NCI-H2107 treated with DMSO at 0.1 percent for 48 hours (cell line): ENCODE measurements around the gene ADGRE1.

Source experiments
- DNase-seq: peaks from one replicate; lab custom pipeline; 2025; ENCODE audit not compliant: unreplicated experiment; lab: John Stamatoyannopoulos, UW

ADGRE1 gene

GRCh38 chr19:6873708-6874431, 13.5 kb upstream of the ADGRE1 start:
- DNase-seq = no peak

DNA sequence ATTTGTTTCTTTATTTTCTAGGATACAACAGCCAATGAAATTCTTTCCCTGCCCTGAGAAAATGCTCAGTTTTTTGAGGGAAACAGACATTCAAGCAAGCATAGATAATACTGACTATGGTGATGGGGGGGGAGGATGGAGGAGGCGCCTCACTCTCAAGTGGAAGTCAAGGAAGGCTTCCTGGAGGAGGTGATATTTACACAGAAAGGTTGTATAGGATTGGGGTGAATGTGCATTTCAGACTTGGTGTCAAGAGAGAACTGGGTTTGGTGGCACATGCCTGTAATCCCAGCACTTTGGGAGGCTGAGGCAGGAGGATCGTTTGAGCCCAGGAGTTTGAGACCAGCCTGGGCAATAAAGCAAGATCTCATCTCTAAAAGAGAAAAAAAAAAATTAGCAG, 12.2 kb upstream of the ADGRE1 start:
- no peak for DNase-seq

GRCh38 chr19:6876748-6877147, 10.6 kb upstream of the ADGRE1 start:
- DNase-seq = no peak

DNA sequence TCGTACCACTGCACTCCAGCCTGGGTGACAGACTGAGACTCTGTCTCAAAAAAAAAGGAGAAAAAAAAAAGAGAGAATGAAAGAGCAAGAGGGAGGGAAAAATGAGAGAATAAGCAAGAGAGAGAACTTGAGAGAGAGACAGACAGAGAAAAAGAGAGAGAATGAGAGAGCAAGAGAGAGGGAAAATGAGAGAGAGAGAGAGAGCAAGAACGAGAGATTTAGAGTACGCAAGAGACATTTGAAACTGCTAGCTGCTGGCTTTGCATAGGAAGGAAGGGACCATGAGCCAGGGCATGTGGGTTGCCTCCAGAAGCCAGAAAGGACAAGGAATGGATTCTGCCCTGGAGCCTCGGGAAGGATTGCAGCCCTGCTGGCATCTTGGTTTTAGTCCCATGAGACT, 9.6 kb upstream of the ADGRE1 start:
- no peak for DNase-seq

GRCh38 chr19:6886277-6886897, 992 bp upstream of the ADGRE1 start:
- DNase-seq = no peak

DNA sequence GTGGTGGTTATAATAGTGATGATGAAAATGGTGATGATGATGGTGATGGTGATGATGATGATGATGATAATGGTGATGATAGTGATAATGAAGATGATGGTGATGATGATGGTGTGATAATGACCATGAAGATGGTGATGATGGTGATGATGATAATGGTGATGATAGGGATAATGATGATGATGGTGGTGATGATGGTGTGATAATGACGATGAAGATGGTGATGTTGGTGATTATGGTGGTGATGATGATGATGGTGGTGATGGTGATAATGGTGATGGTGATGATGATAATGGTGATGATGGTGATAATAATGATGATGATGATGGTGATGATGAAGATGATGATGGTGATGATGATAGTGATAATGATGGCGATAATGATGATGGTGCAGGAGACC, 1.6 kb downstream of the ADGRE1 start:
- DNase-seq = no peak

- DNase-seq = no peak
Observed at GRCh38 chr19:6890401-6890913, 3.1 kb downstream of the ADGRE1 start.

GRCh38 chr19:6890938-6891337, 3.6 kb downstream of the ADGRE1 start:
- DNase-seq = no peak

- no peak for DNase-seq
Observed at GRCh38 chr19:6891761-6892385, 4.5 kb downstream of the ADGRE1 start.

GRCh38 chr19:6894313-6894712, 6.9 kb downstream of the ADGRE1 start:
- DNase-seq = no peak

- no peak for DNase-seq
Observed at GRCh38 chr19:6903446-6903845, 16.1 kb downstream of the ADGRE1 start.

- no peak for DNase-seq
Observed at GRCh38 chr19:6906559-6907060, 19.2 kb downstream of the ADGRE1 start.

GRCh38 chr19:6911523-6911922, 24.1 kb downstream of the ADGRE1 start:
- no peak for DNase-seq

DNA sequence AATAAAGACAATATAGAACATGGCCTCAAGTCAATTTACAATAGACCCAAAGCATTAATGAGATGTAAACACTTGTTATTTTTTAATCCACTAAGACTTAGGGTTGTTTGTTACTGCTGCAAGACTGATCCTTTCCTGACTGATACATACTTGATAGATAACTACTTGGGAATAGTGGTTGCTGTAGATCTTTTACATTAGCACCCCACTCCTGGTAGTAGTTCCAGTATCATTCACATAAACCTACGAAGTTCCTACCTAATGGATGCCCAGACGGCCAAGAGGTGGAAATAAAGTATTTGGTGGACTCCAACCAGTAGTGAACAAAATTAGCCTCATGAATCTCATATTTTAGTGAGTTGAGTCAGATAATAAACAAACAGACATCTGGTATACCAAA, 26.9 kb downstream of the ADGRE1 start:
- DNase-seq = no peak

- DNase-seq = no peak
Observed at GRCh38 chr19:6916952-6917351, 29.6 kb downstream of the ADGRE1 start.

GRCh38 chr19:6925386-6925785, 38.0 kb downstream of the ADGRE1 start:
- DNase-seq = no peak

GRCh38 chr19:6925801-6926751, 38.7 kb downstream of the ADGRE1 start:
- no peak for DNase-seq

DNA sequence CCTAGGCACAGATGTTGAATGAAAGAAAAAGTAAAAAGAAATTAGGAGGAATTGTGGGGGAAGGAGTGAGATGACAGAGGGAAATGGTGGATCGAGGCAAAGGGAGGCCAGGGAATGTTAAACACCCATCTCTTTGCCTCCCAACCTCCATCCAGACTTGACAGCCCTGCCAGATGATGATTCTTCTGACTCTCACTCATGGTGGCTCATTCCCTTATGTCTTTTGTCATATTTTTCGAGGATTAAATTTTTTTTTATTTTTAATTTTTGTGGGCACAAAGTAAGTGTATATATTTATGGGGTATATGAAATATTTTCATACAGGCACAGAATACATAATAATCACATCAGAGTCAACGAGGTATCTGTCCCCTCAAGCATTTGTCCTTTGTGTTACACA, 42.8 kb downstream of the ADGRE1 start:
- no peak for DNase-seq

DNA sequence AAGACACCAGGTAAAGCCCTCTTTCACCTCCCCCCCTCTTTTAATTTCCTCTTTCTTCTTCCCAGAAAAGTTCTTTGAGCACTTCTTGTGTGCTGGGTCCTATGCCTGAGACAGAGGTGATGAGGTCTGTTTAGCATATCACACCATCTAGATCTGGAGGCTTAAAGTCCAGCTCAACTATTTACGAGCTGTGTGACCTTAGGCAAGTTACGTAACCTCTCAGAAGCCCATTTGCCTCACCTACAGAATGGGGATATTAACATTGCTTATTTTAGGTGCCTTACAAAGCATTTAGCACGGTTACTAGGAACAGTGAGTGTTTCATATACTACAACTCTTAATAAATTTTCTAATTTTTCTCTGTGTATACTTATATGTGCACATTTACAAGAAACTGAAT, 47.7 kb downstream of the ADGRE1 start:
- DNase-seq = no peak

DNA sequence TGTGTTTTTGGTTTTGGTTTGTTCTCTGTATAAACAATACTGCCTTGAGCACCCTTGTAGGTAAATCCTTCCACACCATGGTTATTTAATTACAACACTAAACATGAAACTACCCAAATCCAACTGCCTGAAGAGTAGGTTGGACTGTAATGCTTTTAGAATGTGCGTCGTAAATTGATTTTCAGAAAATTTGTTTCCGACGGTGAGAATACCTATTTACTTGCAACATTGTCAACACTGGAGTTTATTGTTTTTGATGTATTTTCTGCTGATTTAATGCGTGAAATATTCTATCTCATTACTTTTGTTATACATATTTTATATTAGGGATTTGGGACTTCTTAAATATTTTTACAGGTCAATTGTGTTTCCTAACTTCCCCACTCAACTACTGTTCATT, 48.2 kb downstream of the ADGRE1 start:
- DNase-seq = no peak

- no peak for DNase-seq
Observed at GRCh38 chr19:6945733-6946132, 58.4 kb downstream of the ADGRE1 start.
